K562 (cell line): Measurements from ENCODE around the gene TRIM65. TPM values are rescaled to one million over a fixed set of nuclear protein-coding genes. Genes with fewer than 3 reads are reported as not detected.
A peak's percentile ranks its signal among the peaks of the same experiment; 100 is the strongest.

Experiments used
- ARHGAP35 ChIP-seq: fragments of 450-650 bp; IDR thresholded peaks from 2 replicates; pipeline ENCODE4 v1.6.1; 2018; ENCODE audit not compliant: partially characterized antibody
- ASH1L ChIP-seq: fragments of 450-650 bp; IDR thresholded peaks from 2 replicates; pipeline ENCODE4 v1.6.1; 2018; ENCODE audit warnings: borderline replicate concordance, mild to moderate bottlenecking, low read depth; ENCODE audit not compliant: partially characterized antibody
- BRD9 ChIP-seq: fragments of 450-650 bp; IDR thresholded peaks from 2 replicates; pipeline ENCODE4 v1.6.1; 2018; ENCODE audit warnings: low read depth; ENCODE audit not compliant: partially characterized antibody
- CEBPB ChIP-seq: fragments of 450-650 bp; IDR thresholded peaks from 2 replicates; pipeline ENCODE4 v1.6.1; 2016; ENCODE audit warnings: missing genetic modification characterization, missing compliant biosample characterization
- CSDE1 ChIP-seq, 2 experiments: fragments of 450-650 bp; IDR thresholded peaks; 2 replicates each; pipeline ENCODE4 v1.6.1; 2016; ENCODE audit warnings: mild to moderate bottlenecking in 1 of 2
- FOS ChIP-seq: IDR thresholded peaks from 3 replicates; pipeline ENCODE4 v1.6.1; 2011; ENCODE audit not compliant: insufficient read length; ENCODE audit errors: extremely low read depth
- HLTF ChIP-seq: fragments of 450-650 bp; IDR thresholded peaks from 2 replicates; pipeline ENCODE4 v1.6.1; 2016
- KDM1A ChIP-seq, 2 experiments: fragments of 450-650 bp; IDR thresholded peaks; 2 replicates each; pipeline ENCODE4 v1.6.1; 2016; ENCODE audit warnings: mild to moderate bottlenecking in 2 of 2
- L3MBTL2 ChIP-seq: fragments of 450-650 bp; IDR thresholded peaks from 2 replicates; pipeline ENCODE4 v1.6.1; 2016; ENCODE audit warnings: mild to moderate bottlenecking, moderate library complexity
- MEF2D ChIP-seq: conservative IDR thresholded peaks from 2 replicates; pipeline ENCODE4 v1.6.1; 2016; ENCODE audit warnings: low read depth, missing genetic modification characterization, missing compliant biosample characterization
- NFE2 ChIP-seq: IDR thresholded peaks from 2 replicates; pipeline ENCODE4 v1.6.1; 2014; ENCODE audit warnings: antibody characterized with exemption, low read depth
- PRPF4 ChIP-seq: fragments of 200-400 bp; formaldehyde crosslinking; IDR thresholded peaks from one replicate; pipeline ENCODE4 v1.6.1; 2017; ENCODE audit warnings: low read length, low read depth, mild to moderate bottlenecking; ENCODE audit not compliant: insufficient read depth, poor library complexity, severe bottlenecking
- SP1 ChIP-seq: sonication (generic); formaldehyde crosslinking; IDR thresholded peaks from 2 replicates; pipeline ENCODE4 v1.8.1; 2022; ENCODE audit warnings: mild to moderate bottlenecking, missing genetic modification reagents
- STAT5B ChIP-seq: fragments of 250-450 bp; sonication (Bioruptor Pico); IDR thresholded peaks from 2 replicates; pipeline ENCODE4 v1.8.0; 2021; ENCODE audit warnings: mild to moderate bottlenecking, inconsistent platforms
- TCF7L2 ChIP-seq: fragments of 150-350 bp; IDR thresholded peaks from 2 replicates; pipeline ENCODE4 v1.6.1; 2016; ENCODE audit warnings: low read depth, mild to moderate bottlenecking, low read length, moderate library complexity
- THRAP3 ChIP-seq: fragments of 450-650 bp; IDR thresholded peaks from 2 replicates; pipeline ENCODE4 v1.6.1; 2016; ENCODE audit warnings: mild to moderate bottlenecking, inconsistent platforms, borderline replicate concordance
- ZFP1 ChIP-seq: fragments of 450-650 bp; formaldehyde crosslinking; IDR thresholded peaks from 2 replicates; pipeline ENCODE4 v1.4.0; 2020; ENCODE audit warnings: mild to moderate bottlenecking, mixed read lengths
- ZNF146 ChIP-seq: IDR thresholded peaks from one replicate; pipeline ENCODE4 v1.6.1; 2018; ENCODE audit warnings: missing compliant biosample characterization; ENCODE audit not compliant: unreplicated experiment
- ZNF197 ChIP-seq: fragments of 200-800 bp; sonication (Bioruptor generic); IDR thresholded peaks from 2 replicates; pipeline ENCODE4 v1.6.1; 2016; ENCODE audit warnings: low read depth, missing genetic modification characterization, missing compliant biosample characterization
- ZNF311 ChIP-seq: fragments of 250-450 bp; sonication (Bioruptor Pico); IDR thresholded peaks from 2 replicates; pipeline ENCODE4 v1.4.0; 2020; ENCODE audit warnings: mild to moderate bottlenecking, moderate library complexity
- ZNF431 ChIP-seq: sonication (generic); formaldehyde crosslinking; IDR thresholded peaks from 2 replicates; pipeline ENCODE4 v1.8.0; 2022; ENCODE audit warnings: mild to moderate bottlenecking, missing genetic modification reagents
- ZNF589 ChIP-seq: fragments of 200-800 bp; sonication (Bioruptor generic); IDR thresholded peaks from 2 replicates; pipeline ENCODE4 v1.6.1; 2016; ENCODE audit warnings: low read depth, missing genetic modification characterization, missing compliant biosample characterization
- ZNF695 ChIP-seq: fragments of 450-650 bp; formaldehyde crosslinking; IDR thresholded peaks from 2 replicates; pipeline ENCODE4 v1.4.0; 2020; ENCODE audit warnings: mild to moderate bottlenecking, moderate library complexity
- polyA plus RNA-seq, 8 experiments: library from polyadenylated mRNA; depleted of rRNA in 4 of 8; stranded (reverse) in 5 of 8; unstranded in 3 of 8; fragments of >200 nt; fragmentation: Nextera tagmentation in 2 of 8; fragmentation: Illumina TruSeq in 1 of 8; extraction: Ambion mirVana in 2 of 8; extraction: Trizol in 1 of 8; gene quantifications; 2 replicates each; pipeline versions ENCODE4 v1.2.1 to v1.2.3, GENCODE V29; 2011 to 2014; ENCODE audit warnings: inconsistent platforms in 1 of 8, missing spikeins in 1 of 8
- total RNA-seq, 7 experiments: library from RNA; depleted of rRNA in 6 of 7; stranded (reverse); fragments of >200 nt in 6 of 7; fragmentation: Illumina TruSeq in 2 of 7; extraction: Trizol in 2 of 7; gene quantifications; 2 replicates each; pipeline versions ENCODE4 v1.2.1 to v1.2.3, GENCODE V29; 2011 to 2021; ENCODE audit warnings: low replicate concordance in 1 of 7
- TF ChIP-seq, protein P1 (sequence below): fragments of 450-650 bp; formaldehyde crosslinking; IDR thresholded peaks from 2 replicates; pipeline ENCODE4 v1.4.0; 2020; ENCODE audit warnings: mild to moderate bottlenecking
- TF ChIP-seq, protein P2 (sequence below): sonication (generic); formaldehyde crosslinking; IDR thresholded peaks from 2 replicates; pipeline ENCODE4 v1.8.1; 2022; ENCODE audit warnings: missing genetic modification reagents
- TF ChIP-seq, protein P3 (sequence below): IDR thresholded peaks from 2 replicates; pipeline ENCODE4 v1.6.1; 2016; ENCODE audit warnings: missing genetic modification characterization, missing compliant biosample characterization
- TF ChIP-seq, protein P4 (sequence below): fragments of 450-650 bp; IDR thresholded peaks from 2 replicates; pipeline ENCODE4 v1.6.1; 2016; ENCODE audit warnings: missing biosample characterization, missing genetic modification characterization

Gene TRIM65
- total and polyA plus RNA-seq, 9 of the 15 experiments (the other 6 are each of a cell fraction or from before 2014, with no cell fraction given), result 2.8 to 45.7 (median 22.9) TPM

DNA sequence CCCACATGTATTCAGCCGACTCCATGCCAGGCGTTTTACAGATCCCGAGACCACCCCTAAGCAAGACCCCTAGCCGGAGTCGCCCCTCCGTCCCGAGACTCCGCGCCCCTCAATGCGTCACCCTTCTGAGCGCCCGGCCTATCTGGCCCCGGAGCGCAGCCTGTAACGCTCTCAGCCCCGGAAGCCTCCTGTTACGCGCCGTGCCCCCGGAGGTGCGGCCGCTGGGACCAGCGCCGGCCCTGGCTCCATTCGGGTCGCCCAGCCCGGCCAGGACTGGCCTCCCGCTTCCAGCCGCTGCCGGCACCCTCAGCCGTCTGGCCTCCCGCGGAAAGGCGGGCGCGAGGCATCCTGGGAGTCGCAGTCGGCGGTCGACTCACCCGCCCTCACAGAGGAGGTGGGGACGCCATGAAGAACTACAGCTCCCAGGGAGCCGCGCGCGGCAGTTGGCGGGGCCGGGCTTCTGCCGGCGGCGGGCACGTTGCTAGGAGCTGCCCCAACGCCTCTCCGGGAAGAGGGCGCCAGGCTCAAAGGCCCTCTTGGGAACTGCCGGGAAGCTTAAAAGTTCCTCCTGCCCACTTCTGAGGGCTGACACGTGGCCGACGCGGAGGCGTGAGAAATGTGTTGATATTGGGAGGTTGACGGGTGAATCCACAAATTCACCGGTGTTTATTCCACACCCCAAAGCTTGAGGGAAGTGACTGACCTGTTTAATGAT, 44.1 kb upstream of the TRIM65 start, which contains the start of gene FBF1 (continued):
- TF ChIP-seq ZNF311 (CRISPR knock-in tag), result no peak
- no peak for TF ChIP-seq CEBPB
- no peak for TF ChIP-seq ZNF431 (CRISPR knock-in tag)
- no peak for TF ChIP-seq ARHGAP35
- TF ChIP-seq CSDE1 (IDR thresholded peaks at IDR 0.05), result no peak; a peak in 1 of 4 replicates
- no peak for TF ChIP-seq ZNF695 (CRISPR knock-in tag)
- TF ChIP-seq HLTF, result no peak; the same call in 1 of the 2 replicates
- TF ChIP-seq THRAP3, result no peak
- peak; percentile 72; the same call in 1 of the 2 replicates for TF ChIP-seq SP1 (CRISPR knock-in tag)
- no peak for TF ChIP-seq TCF7L2
- no peak for TF ChIP-seq ASH1L
- no peak for TF ChIP-seq ZFP1 (CRISPR knock-in tag)
- peak; percentile 87 for TF ChIP-seq L3MBTL2
- TF ChIP-seq BRD9, result no peak
- TF ChIP-seq KDM1A (IDR thresholded peaks at IDR 0.05), result no peak
- TF ChIP-seq MEF2D (tag), result no peak
- TF ChIP-seq FOS, result no peak
- TF ChIP-seq, protein P1, sequence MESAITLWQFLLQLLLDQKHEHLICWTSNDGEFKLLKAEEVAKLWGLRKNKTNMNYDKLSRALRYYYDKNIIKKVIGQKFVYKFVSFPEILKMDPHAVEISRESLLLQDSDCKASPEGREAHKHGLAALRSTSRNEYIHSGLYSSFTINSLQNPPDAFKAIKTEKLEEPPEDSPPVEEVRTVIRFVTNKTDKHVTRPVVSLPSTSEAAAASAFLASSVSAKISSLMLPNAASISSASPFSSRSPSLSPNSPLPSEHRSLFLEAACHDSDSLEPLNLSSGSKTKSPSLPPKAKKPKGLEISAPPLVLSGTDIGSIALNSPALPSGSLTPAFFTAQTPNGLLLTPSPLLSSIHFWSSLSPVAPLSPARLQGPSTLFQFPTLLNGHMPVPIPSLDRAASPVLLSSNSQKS (CRISPR knock-in tag), result no peak
- 0 out of 2 replicates have a peak, but pooled peaks have one; percentile 59 for TF ChIP-seq ZNF197 (CRISPR knock-in tag)
- TF ChIP-seq, protein P2, sequence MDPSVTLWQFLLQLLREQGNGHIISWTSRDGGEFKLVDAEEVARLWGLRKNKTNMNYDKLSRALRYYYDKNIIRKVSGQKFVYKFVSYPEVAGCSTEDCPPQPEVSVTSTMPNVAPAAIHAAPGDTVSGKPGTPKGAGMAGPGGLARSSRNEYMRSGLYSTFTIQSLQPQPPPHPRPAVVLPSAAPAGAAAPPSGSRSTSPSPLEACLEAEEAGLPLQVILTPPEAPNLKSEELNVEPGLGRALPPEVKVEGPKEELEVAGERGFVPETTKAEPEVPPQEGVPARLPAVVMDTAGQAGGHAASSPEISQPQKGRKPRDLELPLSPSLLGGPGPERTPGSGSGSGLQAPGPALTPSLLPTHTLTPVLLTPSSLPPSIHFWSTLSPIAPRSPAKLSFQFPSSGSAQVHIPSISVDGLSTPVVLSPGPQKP (CRISPR knock-in tag), result no peak
- TF ChIP-seq NFE2, result no peak
- TF ChIP-seq, protein P3, sequence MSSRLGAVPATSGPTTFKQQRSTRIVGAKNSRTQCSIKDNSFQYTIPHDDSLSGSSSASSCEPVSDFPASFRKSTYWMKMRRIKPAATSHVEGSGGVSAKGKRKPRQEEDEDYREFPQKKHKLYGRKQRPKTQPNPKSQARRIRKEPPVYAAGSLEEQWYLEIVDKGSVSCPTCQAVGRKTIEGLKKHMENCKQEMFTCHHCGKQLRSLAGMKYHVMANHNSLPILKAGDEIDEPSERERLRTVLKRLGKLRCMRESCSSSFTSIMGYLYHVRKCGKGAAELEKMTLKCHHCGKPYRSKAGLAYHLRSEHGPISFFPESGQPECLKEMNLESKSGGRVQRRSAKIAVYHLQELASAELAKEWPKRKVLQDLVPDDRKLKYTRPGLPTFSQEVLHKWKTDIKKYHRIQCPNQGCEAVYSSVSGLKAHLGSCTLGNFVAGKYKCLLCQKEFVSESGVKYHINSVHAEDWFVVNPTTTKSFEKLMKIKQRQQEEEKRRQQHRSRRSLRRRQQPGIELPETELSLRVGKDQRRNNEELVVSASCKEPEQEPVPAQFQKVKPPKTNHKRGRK (tag), result no peak
- TF ChIP-seq PRPF4, result no peak
- TF ChIP-seq, protein P4, sequence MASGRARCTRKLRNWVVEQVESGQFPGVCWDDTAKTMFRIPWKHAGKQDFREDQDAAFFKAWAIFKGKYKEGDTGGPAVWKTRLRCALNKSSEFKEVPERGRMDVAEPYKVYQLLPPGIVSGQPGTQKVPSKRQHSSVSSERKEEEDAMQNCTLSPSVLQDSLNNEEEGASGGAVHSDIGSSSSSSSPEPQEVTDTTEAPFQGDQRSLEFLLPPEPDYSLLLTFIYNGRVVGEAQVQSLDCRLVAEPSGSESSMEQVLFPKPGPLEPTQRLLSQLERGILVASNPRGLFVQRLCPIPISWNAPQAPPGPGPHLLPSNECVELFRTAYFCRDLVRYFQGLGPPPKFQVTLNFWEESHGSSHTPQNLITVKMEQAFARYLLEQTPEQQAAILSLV (tag), result no peak
- TF ChIP-seq ZNF589 (CRISPR knock-in tag), result no peak
- TF ChIP-seq ZNF146 (CRISPR knock-in tag), result no peak
- TF ChIP-seq STAT5B (CRISPR knock-in tag), result no peak
